WTC11 (cell line): ENCODE measurements around the gene SLC35D1. TPM values are rescaled to one million over a fixed set of nuclear protein-coding genes. Genes with fewer than 3 reads are reported as not detected.

ENCODE experiments used
- ETV6 ChIP-seq: sonication (generic); formaldehyde crosslinking; IDR thresholded peaks from 2 replicates; pipeline ENCODE4 v1.8.1; 2022; ENCODE audit warnings: mild to moderate bottlenecking, missing genetic modification reagents
- FOXP1 ChIP-seq: sonication (generic); formaldehyde crosslinking; IDR thresholded peaks from 2 replicates; pipeline ENCODE4 v1.8.0; 2022; ENCODE audit warnings: missing genetic modification reagents, mild to moderate bottlenecking, moderate library complexity, borderline replicate concordance
- SMAD4 ChIP-seq: sonication (generic); formaldehyde crosslinking; IDR thresholded peaks from 2 replicates; pipeline ENCODE4 v1.8.0; 2022; ENCODE audit warnings: mild to moderate bottlenecking, missing genetic modification reagents
- total RNA-seq: library from RNA; stranded (reverse); gene quantifications from 3 replicates; pipeline ENCODE4 v1.2.3, GENCODE V29; 2021
- TF ChIP-seq, protein P1 (sequence below): sonication (generic); formaldehyde crosslinking; IDR thresholded peaks from 2 replicates; pipeline ENCODE4 v1.8.0; 2022; ENCODE audit warnings: mild to moderate bottlenecking, missing genetic modification reagents
- TF ChIP-seq, protein P2 (sequence below): fragments of 250-450 bp; sonication (Bioruptor Pico); IDR thresholded peaks from 2 replicates; pipeline ENCODE4 v2.1.2; 2022; ENCODE audit warnings: mild to moderate bottlenecking, moderate library complexity
- TF ChIP-seq, protein P3 (sequence below): sonication (generic); formaldehyde crosslinking; IDR thresholded peaks from 2 replicates; pipeline ENCODE4 v1.8.1; 2022; ENCODE audit warnings: low read depth, missing genetic modification reagents, borderline replicate concordance

Gene SLC35D1
- total RNA-seq, 1 experiment from 2014 or later = 2.4 TPM

DNA sequence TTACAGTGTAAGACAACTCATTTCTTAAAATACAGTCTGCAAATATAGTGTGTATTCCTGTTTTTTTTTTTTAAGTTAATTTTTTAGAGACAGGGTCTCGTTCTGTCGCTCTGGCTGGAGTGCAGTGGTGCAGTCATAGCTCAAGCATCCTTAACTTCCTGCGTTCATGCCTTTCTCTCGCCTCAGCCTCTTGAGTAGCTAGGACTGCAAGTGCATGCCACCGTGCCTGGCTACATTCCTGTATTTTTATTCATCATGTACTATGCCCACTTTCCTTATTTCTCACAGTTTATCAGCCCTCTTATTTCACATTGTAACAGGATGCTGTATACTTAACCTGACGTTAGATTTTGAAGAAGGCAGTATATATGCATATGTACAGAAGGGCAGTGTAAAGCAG is 102.4 kb downstream of the SLC35D1 start (continued):
- TF ChIP-seq, protein P1, sequence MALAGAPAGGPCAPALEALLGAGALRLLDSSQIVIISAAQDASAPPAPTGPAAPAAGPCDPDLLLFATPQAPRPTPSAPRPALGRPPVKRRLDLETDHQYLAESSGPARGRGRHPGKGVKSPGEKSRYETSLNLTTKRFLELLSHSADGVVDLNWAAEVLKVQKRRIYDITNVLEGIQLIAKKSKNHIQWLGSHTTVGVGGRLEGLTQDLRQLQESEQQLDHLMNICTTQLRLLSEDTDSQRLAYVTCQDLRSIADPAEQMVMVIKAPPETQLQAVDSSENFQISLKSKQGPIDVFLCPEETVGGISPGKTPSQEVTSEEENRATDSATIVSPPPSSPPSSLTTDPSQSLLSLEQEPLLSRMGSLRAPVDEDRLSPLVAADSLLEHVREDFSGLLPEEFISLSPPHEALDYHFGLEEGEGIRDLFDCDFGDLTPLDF = no peak
- TF ChIP-seq, protein P2, sequence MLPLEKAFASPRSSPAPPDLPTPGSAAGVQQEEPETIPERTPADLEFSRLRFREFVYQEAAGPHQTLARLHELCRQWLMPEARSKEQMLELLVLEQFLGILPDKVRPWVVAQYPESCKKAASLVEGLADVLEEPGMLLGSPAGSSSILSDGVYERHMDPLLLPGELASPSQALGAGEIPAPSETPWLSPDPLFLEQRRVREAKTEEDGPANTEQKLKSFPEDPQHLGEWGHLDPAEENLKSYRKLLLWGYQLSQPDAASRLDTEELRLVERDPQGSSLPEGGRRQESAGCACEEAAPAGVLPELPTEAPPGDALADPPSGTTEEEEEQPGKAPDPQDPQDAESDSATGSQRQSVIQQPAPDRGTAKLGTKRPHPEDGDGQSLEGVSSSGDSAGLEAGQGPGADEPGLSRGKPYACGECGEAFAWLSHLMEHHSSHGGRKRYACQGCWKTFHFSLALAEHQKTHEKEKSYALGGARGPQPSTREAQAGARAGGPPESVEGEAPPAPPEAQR (CRISPR knock-in tag) = no peak
- no peak for TF ChIP-seq ETV6
- no peak for TF ChIP-seq FOXP1 (CRISPR knock-in tag)
- TF ChIP-seq, protein P3, sequence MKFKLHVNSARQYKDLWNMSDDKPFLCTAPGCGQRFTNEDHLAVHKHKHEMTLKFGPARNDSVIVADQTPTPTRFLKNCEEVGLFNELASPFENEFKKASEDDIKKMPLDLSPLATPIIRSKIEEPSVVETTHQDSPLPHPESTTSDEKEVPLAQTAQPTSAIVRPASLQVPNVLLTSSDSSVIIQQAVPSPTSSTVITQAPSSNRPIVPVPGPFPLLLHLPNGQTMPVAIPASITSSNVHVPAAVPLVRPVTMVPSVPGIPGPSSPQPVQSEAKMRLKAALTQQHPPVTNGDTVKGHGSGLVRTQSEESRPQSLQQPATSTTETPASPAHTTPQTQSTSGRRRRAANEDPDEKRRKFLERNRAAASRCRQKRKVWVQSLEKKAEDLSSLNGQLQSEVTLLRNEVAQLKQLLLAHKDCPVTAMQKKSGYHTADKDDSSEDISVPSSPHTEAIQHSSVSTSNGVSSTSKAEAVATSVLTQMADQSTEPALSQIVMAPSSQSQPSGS (CRISPR knock-in tag) = no peak
- TF ChIP-seq SMAD4 (CRISPR knock-in tag) = no peak
- TF ChIP-seq, all 79 proteins: peak for 0

Other genes starting within 250 kb of the SLC35D1 start
- gene DNAI4, start 129.3 kb downstream of the SLC35D1 start, total RNA-seq = 1.6 to 2.7 TPM (median 2.1 TPM) in 3 replicates
- 30.0 to 31.0 TPM (median 30.4 TPM) in 3 replicates for gene MIER1, start 129.2 kb downstream of the SLC35D1 start, total RNA-seq
- not detected in 3 replicates for gene C1orf141, start 80.8 kb upstream of the SLC35D1 start, total RNA-seq
- not detected in 3 replicates for gene IL23R, start 112.3 kb upstream of the SLC35D1 start, total RNA-seq